ENCODE results near the gene RNASEL. TPM values are rescaled to one million over a fixed set of nuclear protein-coding genes. Genes with fewer than 3 reads are reported as not detected.
"Not testable (repeated sequence)": the region's sequence is repeated elsewhere in the genome, so short reads cannot be mapped to it uniquely, and the experiment has no call there.

RNASEL gene, protein sequence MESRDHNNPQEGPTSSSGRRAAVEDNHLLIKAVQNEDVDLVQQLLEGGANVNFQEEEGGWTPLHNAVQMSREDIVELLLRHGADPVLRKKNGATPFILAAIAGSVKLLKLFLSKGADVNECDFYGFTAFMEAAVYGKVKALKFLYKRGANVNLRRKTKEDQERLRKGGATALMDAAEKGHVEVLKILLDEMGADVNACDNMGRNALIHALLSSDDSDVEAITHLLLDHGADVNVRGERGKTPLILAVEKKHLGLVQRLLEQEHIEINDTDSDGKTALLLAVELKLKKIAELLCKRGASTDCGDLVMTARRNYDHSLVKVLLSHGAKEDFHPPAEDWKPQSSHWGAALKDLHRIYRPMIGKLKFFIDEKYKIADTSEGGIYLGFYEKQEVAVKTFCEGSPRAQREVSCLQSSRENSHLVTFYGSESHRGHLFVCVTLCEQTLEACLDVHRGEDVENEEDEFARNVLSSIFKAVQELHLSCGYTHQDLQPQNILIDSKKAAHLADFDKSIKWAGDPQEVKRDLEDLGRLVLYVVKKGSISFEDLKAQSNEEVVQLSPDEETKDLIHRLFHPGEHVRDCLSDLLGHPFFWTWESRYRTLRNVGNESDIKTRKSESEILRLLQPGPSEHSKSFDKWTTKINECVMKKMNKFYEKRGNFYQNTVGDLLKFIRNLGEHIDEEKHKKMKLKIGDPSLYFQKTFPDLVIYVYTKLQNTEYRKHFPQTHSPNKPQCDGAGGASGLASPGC
- total RNA-seq, result 1 to 10 TPM; 1.7 to 2.5 (median 2.0) TPM

DNA sequence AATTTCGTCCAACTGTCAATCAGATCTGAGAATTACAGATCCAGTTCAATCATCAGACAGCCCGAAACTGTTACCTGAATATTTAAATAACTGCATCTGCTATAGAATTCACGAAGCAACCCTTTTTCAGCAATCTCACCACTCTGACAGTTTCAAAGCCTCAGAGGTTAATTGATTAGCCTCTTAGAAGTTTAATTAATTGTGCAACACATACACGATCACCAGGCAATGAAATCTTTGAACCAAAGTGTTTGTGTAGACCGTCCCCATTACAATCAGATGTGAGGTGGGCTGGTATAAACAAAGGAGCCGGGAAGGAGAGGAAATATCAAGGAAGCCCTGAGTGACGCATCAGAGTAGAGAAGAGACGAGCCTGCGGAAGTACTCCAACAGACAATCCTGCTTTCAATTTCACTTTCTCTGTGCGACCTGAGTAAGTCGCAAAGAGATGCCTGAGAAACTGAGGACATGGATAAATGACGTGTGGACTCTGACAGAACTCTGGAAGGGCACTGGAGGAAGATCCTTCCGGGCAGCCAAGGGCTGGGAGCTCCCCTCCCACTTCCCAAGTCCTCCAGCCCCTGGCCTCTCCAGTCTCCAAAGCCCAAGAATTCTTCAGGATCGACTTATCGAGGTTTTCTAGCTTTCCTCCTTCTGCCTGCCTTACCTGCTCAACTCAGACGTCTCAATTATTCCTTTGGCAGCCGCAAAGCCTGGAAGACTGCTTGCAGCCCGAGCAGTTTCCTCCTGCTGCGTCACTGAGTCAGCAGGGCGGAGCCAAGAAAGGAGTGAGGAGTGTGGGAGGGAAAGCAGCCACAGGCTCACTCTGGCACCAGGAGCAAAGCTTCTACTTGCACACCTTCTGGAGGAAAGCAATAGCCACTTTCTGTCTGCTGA, at the start of gene RNASEL:
RNASEL (minus strand) TSS at position 757 of the 897 bp plus-strand sequence. CDS start 2,450 bp downstream, outside the sequence.
- Mint-ChIP-seq H3K4me3 (peak within 1 kb of the TSS; percentile 99), H3K9me3 (no peaks in the 10 kb centered on the region), H3K36me3 (ENCODE audit: insufficient read depth) (peaks cover 11% of the 10 kb centered on the region), H3K27me3 (ENCODE audit: low read depth) (peaks cover 2% of the 10 kb centered on the region), H3K4me1 (ENCODE audit: low read depth) (peaks cover 57% of the 10 kb centered on the region)
- DNase-seq (peak; percentile 47), ATAC-seq (peak; percentile 90 to 92)

GRCh38 chr1:182637769-182638168, 48.7 kb upstream of the RNASEL start:
- DNase-seq, result no peak
- H3K4me1 Mint-ChIP-seq (ENCODE audit: low read depth), result peaks cover 6% of the 10 kb centered on the region
- no peaks in the 10 kb centered on the region for H3K9me3 Mint-ChIP-seq
- no peaks in the 10 kb centered on the region for H3K27me3 Mint-ChIP-seq (ENCODE audit: low read depth)
- H3K36me3 Mint-ChIP-seq (ENCODE audit: insufficient read depth), result no peaks in the 10 kb centered on the region
- no peak overlapping the region for H3K4me3 Mint-ChIP-seq
- no peak for ATAC-seq

- ATAC-seq, result no peak
- H3K9me3 Mint-ChIP-seq, result no peaks in the 10 kb centered on the region
- no peaks in the 10 kb centered on the region for H3K27me3 Mint-ChIP-seq (ENCODE audit: low read depth)
- peaks cover 19% of the 10 kb centered on the region for H3K4me1 Mint-ChIP-seq (ENCODE audit: low read depth)
- no peak overlapping the region for H3K4me3 Mint-ChIP-seq
- no peak for DNase-seq
- no peaks in the 10 kb centered on the region for H3K36me3 Mint-ChIP-seq (ENCODE audit: insufficient read depth)
Observed at GRCh38 chr1:182635871-182636270, 46.8 kb upstream of the RNASEL start.

DNA sequence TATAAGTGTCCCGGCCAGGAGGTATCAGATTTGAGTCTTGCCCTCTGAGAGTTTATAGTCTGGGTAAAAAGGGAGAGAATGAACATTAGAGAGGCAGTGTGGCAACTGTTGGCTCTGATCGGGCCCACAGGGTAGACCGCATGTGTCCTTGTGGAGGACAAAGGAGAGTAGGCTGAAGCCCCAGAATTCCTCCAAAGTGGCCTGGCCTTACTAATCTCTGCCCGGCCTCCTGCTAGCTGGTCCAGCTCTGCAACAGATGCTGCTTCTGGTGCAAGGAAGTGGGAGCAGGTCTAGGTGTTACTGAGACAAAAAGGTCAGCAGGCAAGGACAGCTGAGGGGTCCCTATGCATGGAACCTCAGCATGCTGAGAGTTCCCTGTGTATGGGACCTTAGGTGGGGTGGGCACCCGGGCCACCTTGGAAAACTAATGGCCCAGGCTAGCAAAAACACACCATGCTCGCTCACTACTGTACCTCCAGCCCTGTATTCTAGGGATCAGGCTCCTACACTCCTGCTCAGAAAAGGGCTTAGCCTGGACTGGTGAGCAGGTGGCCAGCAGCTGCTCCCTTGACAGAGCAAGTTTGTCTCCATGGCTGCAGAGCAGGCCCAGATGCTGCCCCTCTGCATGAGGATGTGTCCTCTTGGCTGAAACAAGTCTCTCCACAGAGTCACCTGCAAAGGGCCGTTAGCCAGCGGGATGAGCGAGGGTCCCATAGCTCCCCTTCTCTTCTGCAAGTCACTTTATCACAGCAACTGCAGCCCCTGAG, 45.4 kb upstream of the RNASEL start:
- Mint-ChIP-seq H3K9me3 (no peaks in the 10 kb centered on the region), H3K27me3 (ENCODE audit: low read depth) (no peaks in the 10 kb centered on the region), H3K4me1 (ENCODE audit: low read depth) (peaks cover 33% of the 10 kb centered on the region), H3K4me3 (no peak overlapping the region), H3K36me3 (ENCODE audit: insufficient read depth) (no peaks in the 10 kb centered on the region)
- no peak for ATAC-seq
- DNase-seq, result no peak

DNA sequence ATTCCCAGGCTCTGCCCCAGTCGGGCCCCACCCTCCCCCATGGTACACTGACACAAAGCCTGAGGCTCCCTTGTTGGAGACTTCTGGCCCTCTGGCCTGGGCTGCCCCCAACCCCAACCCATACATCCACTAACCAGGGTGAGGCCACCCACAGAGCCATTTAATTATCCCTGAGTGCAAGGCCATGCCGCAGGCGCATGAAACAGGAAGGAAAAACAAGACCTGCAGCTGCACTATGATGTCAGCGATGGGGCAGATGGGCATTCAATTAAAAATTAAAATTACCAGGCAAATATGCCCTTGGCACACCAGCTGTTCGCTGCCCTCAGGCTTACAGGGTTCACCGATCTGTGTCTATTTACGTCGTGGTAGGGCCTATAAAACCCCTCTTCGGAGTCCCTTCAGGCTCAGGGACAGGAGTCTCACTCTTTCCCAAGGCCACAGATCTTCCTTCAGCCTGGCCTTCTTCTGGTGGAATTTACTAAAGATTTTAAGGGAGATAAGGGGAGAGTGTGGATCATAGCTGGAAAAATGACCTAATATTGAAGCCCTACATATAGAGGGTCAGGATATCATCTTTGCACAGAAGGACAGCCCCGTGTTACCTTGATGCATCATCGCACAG, 44.7 kb upstream of the RNASEL start:
- no peak overlapping the region for H3K4me3 Mint-ChIP-seq
- peaks cover 40% of the 10 kb centered on the region for H3K4me1 Mint-ChIP-seq (ENCODE audit: low read depth)
- no peak for ATAC-seq
- no peak for DNase-seq
- H3K36me3 Mint-ChIP-seq (ENCODE audit: insufficient read depth), result no peaks in the 10 kb centered on the region
- H3K9me3 Mint-ChIP-seq, result no peaks in the 10 kb centered on the region
- no peaks in the 10 kb centered on the region for H3K27me3 Mint-ChIP-seq (ENCODE audit: low read depth)

DNA sequence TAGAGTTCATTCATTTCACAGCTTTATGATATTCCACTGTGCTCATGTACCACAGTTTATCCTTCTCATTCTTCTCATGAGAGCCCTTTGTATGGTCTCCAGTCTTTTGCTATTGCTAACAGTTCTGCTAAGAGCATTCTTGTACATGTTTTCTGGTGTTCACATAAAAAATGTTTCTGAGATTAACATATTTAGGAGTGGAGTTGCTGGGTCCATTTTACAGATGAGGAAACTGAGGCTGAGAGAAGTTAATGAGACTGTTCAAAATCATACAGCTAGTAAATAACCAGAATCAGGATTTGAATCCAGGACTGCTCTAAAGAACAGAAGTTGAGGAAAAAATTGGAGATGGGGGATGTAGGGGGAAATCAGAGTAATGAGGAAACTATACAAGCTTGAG, 44.0 kb upstream of the RNASEL start:
- ATAC-seq, result no peak
- H3K4me3 Mint-ChIP-seq, result no peak overlapping the region
- no peaks in the 10 kb centered on the region for H3K9me3 Mint-ChIP-seq
- no peaks in the 10 kb centered on the region for H3K27me3 Mint-ChIP-seq (ENCODE audit: low read depth)
- no peak for DNase-seq
- H3K36me3 Mint-ChIP-seq (ENCODE audit: insufficient read depth), result no peaks in the 10 kb centered on the region
- H3K4me1 Mint-ChIP-seq (ENCODE audit: low read depth), result peaks cover 42% of the 10 kb centered on the region

GRCh38 chr1:182632441-182632857, 43.4 kb upstream of the RNASEL start:
- not testable (repeated sequence) for H3K9me3 Mint-ChIP-seq; H3K36me3 Mint-ChIP-seq (ENCODE audit: insufficient read depth); H3K27me3 Mint-ChIP-seq (ENCODE audit: low read depth); DNase-seq; ATAC-seq
- Mint-ChIP-seq H3K4me1 (ENCODE audit: low read depth) (peaks cover 42% of the 10 kb centered on the region), H3K4me3 (peak overlapping the region; percentile 49)

DNA sequence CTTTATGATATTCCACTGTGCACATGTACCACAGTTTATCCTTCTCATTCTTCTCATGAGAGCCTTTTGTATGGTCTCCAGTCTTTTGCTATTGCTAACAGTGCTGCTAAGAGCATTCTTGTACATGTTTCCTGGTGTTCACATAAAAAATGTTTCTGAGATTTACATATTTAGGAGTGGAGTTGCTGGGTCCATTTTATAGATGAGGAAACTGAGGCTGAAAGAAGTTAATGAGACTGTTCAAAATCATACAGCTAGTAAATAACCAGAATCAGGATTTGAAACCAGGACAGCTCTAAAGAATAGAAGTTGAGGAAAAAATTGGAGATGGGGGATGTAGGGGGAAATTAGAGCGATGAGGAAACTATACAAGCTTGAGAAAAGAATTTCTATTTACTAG, 42.9 kb upstream of the RNASEL start:
- DNase-seq (no peak), ATAC-seq (no peak)
- H3K4me3 Mint-ChIP-seq, result no peak overlapping the region
- peaks cover 44% of the 10 kb centered on the region for H3K4me1 Mint-ChIP-seq (ENCODE audit: low read depth)
- H3K9me3 Mint-ChIP-seq, result no peaks in the 10 kb centered on the region
- peaks cover 4% of the 10 kb centered on the region for H3K27me3 Mint-ChIP-seq (ENCODE audit: low read depth)
- no peaks in the 10 kb centered on the region for H3K36me3 Mint-ChIP-seq (ENCODE audit: insufficient read depth)

DNA sequence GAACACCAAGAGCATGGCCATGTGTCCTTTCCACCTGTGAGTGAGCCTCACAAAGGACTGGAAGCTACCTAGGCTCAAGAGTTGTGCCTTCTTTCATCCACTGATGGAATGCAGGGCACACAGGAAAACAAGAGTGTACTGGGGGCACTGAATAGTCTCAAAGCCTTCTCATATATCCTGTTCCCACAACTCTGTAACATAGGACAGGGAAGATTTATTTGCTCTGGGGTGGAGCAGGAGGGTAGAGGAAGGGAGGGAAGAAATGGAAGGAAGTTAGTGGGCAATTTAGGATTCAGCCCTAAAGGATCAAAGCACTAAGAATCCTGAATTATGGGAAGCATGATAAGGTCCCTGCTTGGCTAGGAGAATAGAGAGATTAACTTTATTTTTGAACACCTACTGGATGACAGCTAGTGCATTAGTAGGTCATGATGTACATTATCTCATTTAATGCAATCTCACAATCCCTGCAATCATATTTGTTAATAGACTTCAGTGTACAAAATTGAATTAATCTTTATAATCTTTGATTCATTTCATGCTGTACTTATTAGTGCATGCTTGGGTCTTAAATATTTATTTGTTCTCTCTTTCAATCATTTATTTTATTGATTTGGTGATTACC, 42.1 kb upstream of the RNASEL start:
- H3K4me1 Mint-ChIP-seq (ENCODE audit: low read depth), result peaks cover 51% of the 10 kb centered on the region
- no peak overlapping the region for H3K4me3 Mint-ChIP-seq
- H3K9me3 Mint-ChIP-seq, result no peaks in the 10 kb centered on the region
- H3K27me3 Mint-ChIP-seq (ENCODE audit: low read depth), result peaks cover 4% of the 10 kb centered on the region
- H3K36me3 Mint-ChIP-seq (ENCODE audit: insufficient read depth), result no peaks in the 10 kb centered on the region
- ATAC-seq (no peak), DNase-seq (no peak)

DNA sequence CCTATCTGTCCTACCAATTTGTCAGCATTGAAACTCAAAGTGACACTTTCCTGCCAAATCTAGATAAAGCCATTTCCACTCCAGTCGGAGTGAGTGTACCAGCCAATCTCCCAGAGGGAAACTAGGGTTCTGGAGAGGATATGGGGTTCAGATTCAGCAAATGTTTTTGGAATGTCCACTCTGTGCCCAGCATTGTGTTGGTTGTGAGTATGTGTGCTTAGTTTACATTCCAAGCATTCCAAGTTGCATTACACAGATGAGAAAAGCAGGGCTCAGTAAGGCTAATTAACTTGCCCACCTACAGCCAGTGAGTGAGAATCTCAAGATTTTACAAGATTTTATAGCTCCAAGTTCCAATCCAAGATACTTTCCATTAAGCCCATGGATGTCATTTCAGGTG, 41.5 kb upstream of the RNASEL start:
- ATAC-seq (no peak), DNase-seq (no peak)
- Mint-ChIP-seq H3K4me3 (peak overlapping the region; percentile 46), H3K27me3 (ENCODE audit: low read depth) (peaks cover 4% of the 10 kb centered on the region), H3K36me3 (ENCODE audit: insufficient read depth) (no peaks in the 10 kb centered on the region), H3K4me1 (ENCODE audit: low read depth) (peaks cover 57% of the 10 kb centered on the region), H3K9me3 (no peaks in the 10 kb centered on the region)

GRCh38 chr1:182629499-182630096, 40.5 kb upstream of the RNASEL start:
- peak; percentile 65 for DNase-seq
- peak; percentile 87 to 93 for ATAC-seq
- Mint-ChIP-seq H3K36me3 (ENCODE audit: insufficient read depth) (no peaks in the 10 kb centered on the region), H3K9me3 (no peaks in the 10 kb centered on the region), H3K27me3 (ENCODE audit: low read depth) (peaks cover 4% of the 10 kb centered on the region), H3K4me3 (peak overlapping the region; percentile 2), H3K4me1 (ENCODE audit: low read depth) (peaks cover 67% of the 10 kb centered on the region)

DNA sequence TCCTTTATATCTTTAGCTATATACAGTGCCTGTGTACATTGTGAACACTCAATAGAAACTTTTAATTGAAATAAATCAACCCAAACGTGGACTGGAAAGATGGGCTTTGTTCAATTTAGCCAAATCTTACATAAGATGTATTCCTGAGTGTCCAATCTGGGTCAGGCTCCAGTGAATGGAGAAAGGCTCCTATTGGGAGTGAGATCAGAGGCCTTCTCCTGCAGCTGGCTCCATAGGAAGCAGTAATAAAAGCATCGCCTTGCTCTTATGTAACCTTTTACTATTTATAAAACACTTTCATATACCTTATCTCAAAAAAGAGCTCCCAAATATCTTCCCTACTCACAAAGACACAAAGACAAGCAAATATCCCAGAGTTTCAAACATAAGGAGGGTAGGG, 40.0 kb upstream of the RNASEL start:
- Mint-ChIP-seq H3K36me3 (ENCODE audit: insufficient read depth) (no peaks in the 10 kb centered on the region), H3K4me3 (peak overlapping the region; percentile 2), H3K27me3 (ENCODE audit: low read depth) (peaks cover 4% of the 10 kb centered on the region), H3K4me1 (ENCODE audit: low read depth) (peaks cover 71% of the 10 kb centered on the region), H3K9me3 (no peaks in the 10 kb centered on the region)
- no peak for ATAC-seq
- no peak for DNase-seq

- ATAC-seq, result no peak
- H3K4me3 Mint-ChIP-seq, result no peak overlapping the region
- no peaks in the 10 kb centered on the region for H3K9me3 Mint-ChIP-seq
- peaks cover 4% of the 10 kb centered on the region for H3K27me3 Mint-ChIP-seq (ENCODE audit: low read depth)
- no peaks in the 10 kb centered on the region for H3K36me3 Mint-ChIP-seq (ENCODE audit: insufficient read depth)
- no peak for DNase-seq
- peaks cover 70% of the 10 kb centered on the region for H3K4me1 Mint-ChIP-seq (ENCODE audit: low read depth)
Observed at GRCh38 chr1:182628657-182629056, 39.6 kb upstream of the RNASEL start.

Data from activated T-cell treated with anti-CD3 and anti-CD28 coated beads, Interleukin-2, amount 50 U/mL, for 4 hours (primary cell).